Stimulated activated CD4-positive, alpha-beta T cell treated with anti-CD3 and anti-CD28 coated beads, Interleukin-2, amount 100 ng/mL, for 4 hours (primary cell): ENCODE data around the gene LPGAT1.

Experiments used
- DNase-seq: peaks from one replicate; pipeline ENCODE4 v3.0.0-alpha.2; 2020; ENCODE audit warnings: low read depth

The LPGAT1 gene

GRCh38 chr1:211828584-211829342, 1.8 kb downstream of the LPGAT1 start:
- DNase-seq, result no peak

- DNase-seq, result no peak
Measured at GRCh38 chr1:211827051-211827450, 3.5 kb downstream of the LPGAT1 start.

DNA sequence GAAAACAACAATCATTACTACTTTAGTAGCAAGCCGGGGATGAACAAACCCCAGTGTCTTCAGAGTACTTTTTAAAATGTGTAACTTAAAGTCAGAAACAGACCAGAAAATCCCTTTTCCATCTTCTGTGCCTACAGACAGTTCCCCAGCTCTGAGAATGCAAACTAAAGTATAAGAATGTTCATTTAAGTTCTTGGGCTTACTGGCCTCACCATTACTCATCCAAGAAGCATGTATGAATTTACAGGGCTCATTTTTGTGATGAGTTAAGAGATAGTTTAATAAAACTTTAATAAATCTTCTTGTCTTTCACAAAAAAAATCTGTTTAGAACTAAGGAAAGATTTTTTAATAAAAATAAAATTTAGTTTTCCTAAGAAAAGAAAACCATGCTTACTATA, 4.6 kb downstream of the LPGAT1 start:
- DNase-seq, result no peak

DNA sequence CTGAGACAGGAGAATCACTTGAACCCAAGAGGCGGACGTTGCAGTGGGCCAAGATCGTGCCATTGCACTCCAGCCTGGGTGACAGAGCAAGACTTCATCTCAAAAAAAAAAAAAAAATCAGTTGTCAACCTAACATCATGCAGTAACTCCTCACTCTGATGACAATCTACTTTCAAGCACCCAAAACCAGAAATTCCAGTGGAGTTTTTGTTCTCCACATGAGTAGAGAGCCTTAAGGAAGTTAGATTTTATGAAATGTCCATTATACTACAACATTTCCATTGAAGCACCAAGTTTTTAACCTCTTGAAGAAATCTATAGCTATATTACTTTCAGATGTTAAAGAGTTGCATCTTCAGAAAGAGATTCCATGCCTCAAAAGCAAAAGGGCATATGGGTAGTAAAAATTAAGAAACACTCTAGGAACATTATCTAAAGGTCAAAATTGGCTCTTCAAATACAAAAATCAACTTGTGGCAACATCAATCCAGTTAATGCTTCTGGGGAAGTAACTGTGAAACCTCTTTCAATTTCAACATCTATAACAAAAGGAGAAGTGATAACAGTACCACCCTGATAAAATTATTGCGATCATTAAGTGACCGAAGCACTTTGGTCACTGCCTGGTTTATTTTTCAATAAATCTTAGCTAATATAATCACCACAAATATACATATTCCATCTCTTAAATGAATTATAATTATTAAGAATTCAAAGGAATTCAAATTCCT, 7.7 kb downstream of the LPGAT1 start:
- DNase-seq, result no peak

DNA sequence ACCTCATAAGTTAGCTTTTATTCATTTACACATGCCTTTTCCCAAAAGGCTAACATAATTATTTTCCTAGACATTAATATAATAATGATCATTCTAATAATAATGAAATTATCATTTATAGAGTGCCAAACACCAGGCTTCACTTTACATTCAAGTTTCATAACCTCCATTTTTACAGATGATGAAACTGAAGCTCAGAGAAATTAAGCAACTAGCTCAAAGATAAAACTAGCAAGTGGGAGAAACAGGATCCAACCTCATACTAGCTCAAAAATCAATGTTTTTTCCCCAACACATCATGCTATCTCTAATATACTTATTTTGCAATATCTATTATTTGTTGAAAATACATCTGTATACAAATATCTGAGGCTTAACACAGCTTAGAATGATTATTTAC, 14.0 kb downstream of the LPGAT1 start:
- no peak for DNase-seq

DNA sequence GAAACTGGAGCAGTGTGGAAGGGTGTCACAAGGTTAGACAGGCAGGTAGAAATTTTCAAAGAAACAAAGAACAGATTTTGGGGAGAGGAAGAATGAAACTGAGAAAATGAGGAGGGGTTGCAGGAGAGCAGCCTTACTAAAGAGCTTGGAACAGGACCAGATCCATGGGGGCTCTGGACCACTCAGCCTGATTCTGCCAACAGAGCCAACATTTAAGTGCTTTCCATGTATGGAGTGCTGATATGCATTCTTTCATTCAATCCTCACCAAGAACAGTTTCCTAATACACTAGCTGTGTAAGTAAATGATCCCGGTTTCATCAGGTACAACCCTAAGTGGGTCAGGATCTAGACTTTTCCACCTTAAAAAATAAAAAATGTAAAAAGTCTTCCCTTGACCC, 16.2 kb downstream of the LPGAT1 start:
- DNase-seq, result no peak

- no peak for DNase-seq
Measured at GRCh38 chr1:211813590-211813989, 17.0 kb downstream of the LPGAT1 start.

DNA sequence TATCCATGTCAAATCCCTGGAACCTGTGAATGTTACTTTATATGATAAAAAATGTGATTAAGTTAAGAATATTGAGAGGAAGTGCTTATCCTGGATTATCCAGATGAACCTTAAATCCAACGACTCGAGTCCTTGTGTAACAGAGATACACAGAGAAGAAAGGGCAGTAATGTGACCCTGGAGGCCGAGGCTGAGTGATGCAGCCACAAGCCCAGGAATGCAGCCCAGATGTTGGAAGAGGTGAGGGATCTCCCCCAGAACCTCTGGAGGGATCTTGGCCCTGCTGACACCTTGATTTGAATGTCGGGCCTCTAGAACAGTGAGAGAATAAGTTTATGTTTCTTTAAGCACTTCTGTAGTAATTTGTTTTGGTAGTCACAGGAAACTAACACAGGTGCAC, 18.0 kb downstream of the LPGAT1 start:
- DNase-seq, result no peak

DNA sequence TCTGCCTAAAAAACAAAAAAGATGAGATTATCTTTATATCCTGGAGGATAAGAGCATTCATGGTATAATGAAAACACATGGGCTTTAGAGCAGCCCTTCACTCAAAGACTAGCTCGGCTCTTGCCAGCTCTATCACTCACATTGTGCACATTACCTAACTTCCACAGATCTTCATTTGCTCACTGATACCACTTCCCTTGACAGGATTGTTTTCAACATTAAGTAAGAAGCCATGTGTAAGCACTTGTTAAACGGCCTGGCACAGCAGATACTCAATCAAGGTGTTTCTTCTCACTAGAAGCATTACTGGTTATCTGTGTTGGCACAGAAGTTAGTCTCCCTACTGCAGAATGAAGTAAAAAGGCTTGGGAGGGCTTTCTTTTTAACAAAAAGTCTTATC, 18.7 kb downstream of the LPGAT1 start:
- no peak for DNase-seq

GRCh38 chr1:211811126-211811525, 19.4 kb downstream of the LPGAT1 start:
- no peak for DNase-seq

GRCh38 chr1:211808475-211808874, 22.1 kb downstream of the LPGAT1 start:
- DNase-seq, result no peak

DNA sequence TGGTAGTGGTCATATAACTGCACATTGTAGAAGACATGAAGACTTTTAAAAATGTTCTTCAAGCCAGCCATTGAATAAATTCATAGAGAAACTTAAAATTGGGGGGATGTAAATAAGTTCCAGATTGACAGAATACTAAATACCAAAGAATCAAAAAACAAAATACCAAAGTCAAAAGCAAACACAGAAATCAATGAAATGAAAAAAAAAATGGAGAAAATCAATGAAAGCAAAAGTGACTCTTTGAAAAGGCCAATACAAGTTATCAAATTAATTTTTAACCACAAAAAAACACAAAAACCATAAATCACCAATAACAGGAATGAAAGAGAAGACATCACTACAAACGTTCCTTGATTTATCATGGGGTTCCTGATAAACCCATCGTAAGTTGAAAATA, 25.6 kb downstream of the LPGAT1 start:
- no peak for DNase-seq

- DNase-seq, result no peak
Measured at GRCh38 chr1:211800925-211801607, 29.5 kb downstream of the LPGAT1 start.

GRCh38 chr1:211797994-211798393, 32.6 kb downstream of the LPGAT1 start:
- no peak for DNase-seq

DNA sequence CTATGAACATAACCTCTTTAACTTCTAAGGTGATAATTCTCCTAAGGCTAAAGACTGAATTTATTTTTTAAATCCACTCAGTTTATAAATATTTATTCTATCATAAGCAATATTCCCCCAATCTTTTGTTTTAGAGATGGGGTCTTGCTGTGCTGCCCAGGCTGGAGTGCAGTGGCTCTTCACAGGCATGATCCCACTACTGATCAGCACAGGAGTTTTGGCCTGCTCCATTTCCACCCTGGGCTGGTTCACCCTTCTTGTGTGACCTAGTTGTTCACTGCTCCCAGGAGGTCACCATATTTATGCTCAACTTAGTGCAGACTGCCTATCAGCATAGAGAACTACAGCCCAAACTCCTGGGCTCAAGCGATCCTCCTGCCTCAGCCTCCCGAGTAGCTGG, 38.6 kb downstream of the LPGAT1 start:
- no peak for DNase-seq

- DNase-seq, result no peak
Measured at GRCh38 chr1:211789641-211790464, 40.7 kb downstream of the LPGAT1 start.

- no peak for DNase-seq
Measured at GRCh38 chr1:211788626-211789025, 41.9 kb downstream of the LPGAT1 start.

- DNase-seq, result no peak
Measured at GRCh38 chr1:211783897-211784296, 46.7 kb downstream of the LPGAT1 start.

DNA sequence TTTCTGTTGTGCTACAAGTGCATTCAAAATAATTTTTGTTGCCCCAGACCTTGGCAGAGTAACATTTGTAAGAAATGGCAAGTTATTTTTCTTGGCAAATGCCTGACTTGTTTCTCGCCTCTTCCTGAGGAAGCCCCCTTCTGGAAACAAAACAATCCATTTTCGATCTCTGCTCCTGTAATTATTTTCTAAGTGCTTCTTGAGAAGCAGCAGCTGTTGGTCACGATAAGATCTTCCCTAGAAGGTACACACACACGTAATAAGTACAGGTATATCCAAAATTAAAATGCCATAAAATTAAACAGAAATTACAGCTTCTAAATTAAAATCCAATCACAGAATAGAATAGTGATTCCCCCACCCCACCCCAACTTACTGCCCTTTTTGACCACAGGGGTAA, 47.3 kb downstream of the LPGAT1 start:
- DNase-seq, result no peak

DNA sequence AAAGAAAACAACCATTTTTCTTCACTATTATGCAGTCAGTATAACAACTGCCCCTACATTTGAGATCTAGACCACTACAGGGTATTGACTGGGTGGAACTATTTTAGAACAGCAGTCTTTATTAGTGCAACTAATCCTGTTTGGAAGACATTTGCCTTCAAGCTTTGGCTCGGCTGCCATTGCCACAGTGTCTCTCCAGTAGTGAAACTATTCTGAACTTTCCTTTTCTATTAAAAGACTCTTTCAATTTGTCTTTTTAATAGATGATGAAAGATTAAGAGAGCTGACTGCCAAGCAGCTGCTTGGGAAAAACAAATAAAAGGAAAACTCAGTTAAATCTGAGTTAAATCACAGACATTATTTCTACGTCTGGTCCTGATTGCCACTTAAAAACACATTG, 49.3 kb downstream of the LPGAT1 start:
- no peak for DNase-seq

GRCh38 chr1:211775170-211775569, 55.4 kb downstream of the LPGAT1 start:
- no peak for DNase-seq

DNA sequence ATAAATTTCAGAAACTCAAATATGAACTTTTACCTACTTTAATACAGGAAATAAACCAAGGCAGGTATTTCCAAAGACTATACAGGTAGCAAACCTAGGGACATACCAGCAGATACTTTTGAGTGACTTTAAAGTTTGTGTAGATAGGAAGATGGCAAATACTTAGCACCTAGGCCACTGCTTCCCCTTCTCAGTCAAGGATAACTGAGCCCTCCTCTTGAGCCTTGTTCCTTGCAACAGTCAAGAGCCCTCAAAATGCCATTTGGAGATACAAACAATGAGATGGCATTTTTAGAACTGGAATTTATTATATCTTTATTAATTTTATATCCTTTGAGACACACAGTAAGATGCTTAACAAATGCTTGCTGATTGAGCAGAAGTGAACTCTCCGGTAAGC, 65.9 kb downstream of the LPGAT1 start:
- no peak for DNase-seq
